ENCODE data around the gene MYL6B.

GRCh38 chr12:56197921-56198635 is 45.7 kb downstream of the MYL6B start:
- TF ChIP-seq EZH2 (IDR thresholded peaks at IDR 0.05; ENCODE audit: low read length, unreplicated experiment) (no peak), EZH2phosphoT487 (IDR thresholded peaks at IDR 0.05; ENCODE audit: borderline replicate concordance, low read length) (no peak)
- TF ChIP-seq, protein P1, sequence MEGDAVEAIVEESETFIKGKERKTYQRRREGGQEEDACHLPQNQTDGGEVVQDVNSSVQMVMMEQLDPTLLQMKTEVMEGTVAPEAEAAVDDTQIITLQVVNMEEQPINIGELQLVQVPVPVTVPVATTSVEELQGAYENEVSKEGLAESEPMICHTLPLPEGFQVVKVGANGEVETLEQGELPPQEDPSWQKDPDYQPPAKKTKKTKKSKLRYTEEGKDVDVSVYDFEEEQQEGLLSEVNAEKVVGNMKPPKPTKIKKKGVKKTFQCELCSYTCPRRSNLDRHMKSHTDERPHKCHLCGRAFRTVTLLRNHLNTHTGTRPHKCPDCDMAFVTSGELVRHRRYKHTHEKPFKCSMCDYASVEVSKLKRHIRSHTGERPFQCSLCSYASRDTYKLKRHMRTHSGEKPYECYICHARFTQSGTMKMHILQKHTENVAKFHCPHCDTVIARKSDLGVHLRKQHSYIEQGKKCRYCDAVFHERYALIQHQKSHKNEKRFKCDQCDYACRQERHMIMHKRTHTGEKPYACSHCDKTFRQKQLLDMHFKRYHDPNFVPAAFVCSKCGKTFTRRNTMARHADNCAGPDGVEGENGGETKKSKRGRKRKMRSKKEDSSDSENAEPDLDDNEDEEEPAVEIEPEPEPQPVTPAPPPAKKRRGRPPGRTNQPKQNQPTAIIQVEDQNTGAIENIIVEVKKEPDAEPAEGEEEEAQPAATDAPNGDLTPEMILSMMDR (conservative IDR thresholded peaks at IDR 0.05; ENCODE audit: low read depth, low read length), result no peak
